NCI-H2029 (cell line): ENCODE data around the gene ST3GAL5.

Source experiments
- DNase-seq: peaks from one replicate; lab custom pipeline; 2025; lab: John Stamatoyannopoulos, UW

The ST3GAL5 gene

DNA sequence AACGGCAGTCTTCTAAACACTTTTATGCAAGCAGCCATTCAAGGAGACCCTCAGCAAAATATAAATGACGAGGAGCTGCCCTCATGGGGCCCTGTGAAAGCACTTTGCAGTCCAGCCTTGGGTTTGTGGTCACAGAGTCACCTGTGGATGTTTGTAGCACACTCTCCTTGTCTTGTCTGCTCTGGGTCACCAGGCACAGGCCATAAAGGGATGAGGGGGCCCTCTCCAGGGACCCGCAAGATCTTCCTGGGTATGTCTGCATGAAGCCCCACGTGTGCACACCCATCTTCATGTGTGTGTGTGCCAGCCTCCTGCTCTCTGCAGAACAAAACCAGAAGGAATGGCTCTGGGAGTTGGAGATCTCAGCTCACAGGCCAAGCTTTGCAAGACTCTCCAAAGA lies 98.8 kb downstream of the ST3GAL5 start:
- DNase-seq, result no peak

DNA sequence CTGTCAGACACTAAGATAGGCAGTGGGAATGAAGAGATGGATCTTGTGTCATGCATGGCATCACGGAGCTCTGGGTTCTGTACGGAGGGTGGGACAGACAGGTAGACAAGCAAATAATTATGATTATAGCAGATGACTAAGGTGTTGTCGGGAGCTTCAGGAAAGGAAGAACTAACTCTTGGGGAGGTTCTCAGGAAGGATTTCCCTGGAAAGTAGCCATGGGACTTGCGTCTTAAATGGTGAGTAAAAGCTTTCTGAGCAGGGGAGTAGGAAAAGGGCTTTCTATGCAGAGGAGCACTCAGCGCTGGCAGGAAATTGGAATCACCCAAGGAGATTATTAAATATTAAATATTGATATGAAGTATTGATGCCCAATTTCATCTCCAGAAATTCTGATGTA lies 99.5 kb downstream of the ST3GAL5 start:
- DNase-seq, result no peak

DNA sequence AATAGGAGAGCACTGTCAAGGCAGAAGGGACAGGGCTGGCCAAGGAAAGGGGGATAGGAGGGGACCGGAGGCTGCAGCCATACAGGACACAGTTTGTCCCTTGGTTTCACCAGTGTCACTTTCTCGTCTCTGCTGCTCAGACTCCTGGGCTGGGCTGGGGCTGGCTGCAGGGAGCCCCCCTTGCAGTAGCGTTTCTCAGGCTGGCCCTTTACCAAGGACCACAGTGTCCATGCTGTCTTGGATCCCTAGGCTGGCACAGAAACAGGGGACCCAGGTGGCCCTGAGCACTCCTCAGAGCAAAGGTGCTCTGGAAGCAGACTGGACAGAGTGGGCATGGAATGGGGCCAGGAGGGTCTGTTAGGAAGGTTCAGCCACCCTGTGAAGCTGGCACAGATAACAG lies 100.2 kb downstream of the ST3GAL5 start:
- no peak for DNase-seq

DNA sequence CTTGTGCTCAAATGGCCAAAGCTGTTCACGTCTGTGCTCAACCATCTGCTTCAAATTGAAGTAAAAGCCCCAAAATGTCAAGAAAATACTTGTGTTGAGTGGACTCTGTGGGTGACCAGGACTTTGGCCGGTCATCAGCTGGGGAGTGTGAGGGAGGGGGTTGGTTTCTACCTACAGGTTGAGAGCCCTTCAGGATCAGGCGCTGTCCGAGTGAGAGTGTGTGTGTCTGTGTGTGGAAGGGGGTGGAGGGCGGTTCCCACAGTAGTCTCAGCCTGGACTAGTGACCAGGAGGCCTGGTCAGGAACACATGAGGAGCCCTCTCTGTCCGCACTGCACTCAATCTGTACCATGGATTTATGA lies 100.8 kb downstream of the ST3GAL5 start:
- DNase-seq, result no peak

DNA sequence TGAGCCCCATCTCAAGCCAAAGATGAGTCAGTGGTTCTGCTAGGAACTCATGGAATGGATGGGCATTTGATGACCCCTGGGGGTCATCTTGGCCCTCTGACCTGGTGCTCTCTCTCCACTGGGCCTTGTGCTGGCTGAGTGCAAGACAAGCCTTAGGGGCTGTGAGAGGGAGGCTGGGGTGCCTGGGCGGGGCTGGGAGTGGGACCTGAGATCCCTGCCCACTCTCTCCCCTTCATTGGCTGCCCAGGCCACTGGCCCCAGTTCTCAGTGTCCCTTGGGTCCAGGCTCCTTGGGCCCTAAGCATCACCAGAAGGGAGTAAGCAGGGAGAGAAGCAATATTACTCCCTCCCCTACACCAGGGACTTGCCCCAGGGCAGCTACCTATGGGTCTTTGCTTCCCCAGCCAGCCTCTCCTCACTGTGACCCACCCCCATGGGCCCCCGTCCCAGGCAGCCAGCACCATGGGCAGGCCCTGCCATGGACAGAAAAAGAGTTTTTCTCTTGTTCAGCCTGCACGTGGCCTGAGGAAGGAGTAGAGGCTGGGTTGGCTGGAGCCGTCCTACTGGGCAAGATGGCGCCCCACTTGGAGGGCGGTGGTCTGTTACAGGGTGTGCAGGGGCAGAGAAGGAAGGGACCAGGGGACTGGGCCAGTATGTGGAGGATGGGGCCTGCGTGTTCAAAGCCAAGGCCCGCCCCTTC lies 101.4 kb downstream of the ST3GAL5 start:
- no peak for DNase-seq
